CD1c-positive myeloid dendritic cell (primary cell): Measurements from ENCODE around the gene LMF1.
"Not testable (repeated sequence)": the region's sequence is repeated elsewhere in the genome, so short reads cannot be mapped to it uniquely, and the experiment has no call there.

ENCODE experiments used
- DNase-seq: peaks from one replicate; pipeline ENCODE4 v3.0.0-alpha.2; 2016; ENCODE audit errors: extremely low spot score

The LMF1 gene

DNA sequence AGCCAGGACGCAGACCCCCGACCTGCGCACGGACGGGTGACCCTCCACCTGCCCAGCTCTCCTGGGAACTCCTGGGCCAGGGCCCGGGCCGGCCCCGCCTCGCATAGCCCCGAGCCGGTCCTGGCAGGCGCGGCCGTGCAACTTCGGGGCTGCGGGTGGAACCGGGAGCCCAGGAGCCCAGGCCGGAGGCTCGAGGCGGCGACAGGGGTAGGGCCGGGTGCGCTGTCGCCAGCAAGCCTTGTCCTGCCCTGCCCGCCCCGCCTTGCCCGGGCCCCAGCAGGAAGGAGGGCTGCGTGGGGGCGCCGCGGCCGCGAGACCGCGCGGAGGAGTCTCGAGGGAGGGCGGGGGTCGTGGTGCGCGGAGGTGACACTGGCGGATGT is 408 bp downstream of the LMF1 start:
- no peak for DNase-seq

GRCh38 chr16:969508-970385 is 1.0 kb downstream of the LMF1 start:
- DNase-seq, result no peak

- no peak for DNase-seq
Measured at GRCh38 chr16:968620-969019, 2.2 kb downstream of the LMF1 start.

DNA sequence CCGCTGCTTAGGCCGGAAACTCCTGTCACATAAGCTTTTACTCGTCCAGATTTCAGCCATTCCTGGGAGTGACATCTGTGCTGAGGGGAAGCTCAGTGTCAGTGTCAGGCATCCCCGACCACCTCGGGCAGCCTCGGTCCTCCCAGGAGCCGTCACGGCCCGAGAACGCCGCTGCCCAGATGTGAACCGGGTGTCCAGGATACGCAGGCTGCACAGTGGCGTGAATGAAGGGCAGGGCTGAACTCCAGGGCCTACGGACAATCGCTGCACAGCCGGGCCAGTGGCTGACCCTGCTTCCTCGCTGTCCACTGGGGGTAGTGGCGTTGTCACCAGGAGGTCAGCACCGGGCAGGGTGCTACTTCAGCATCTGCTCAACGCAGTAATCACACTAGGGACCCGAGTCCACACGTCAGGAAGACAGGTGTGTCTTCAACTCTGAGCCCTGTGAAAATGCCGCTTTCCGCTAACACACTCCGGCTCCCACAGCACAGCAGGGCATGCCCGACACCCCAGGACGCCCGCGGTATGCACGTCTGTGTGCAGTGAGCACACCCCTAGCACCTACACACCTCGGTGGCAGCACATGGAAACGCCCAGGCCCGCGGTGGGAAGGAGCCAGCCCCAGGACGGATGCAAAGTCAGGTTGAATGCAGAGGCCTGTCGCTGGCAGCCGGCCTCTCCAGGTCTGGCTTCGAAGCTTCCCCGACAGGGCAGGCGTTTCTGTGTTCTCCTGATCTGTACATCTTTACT is 3.1 kb downstream of the LMF1 start:
- no peak for DNase-seq

DNA sequence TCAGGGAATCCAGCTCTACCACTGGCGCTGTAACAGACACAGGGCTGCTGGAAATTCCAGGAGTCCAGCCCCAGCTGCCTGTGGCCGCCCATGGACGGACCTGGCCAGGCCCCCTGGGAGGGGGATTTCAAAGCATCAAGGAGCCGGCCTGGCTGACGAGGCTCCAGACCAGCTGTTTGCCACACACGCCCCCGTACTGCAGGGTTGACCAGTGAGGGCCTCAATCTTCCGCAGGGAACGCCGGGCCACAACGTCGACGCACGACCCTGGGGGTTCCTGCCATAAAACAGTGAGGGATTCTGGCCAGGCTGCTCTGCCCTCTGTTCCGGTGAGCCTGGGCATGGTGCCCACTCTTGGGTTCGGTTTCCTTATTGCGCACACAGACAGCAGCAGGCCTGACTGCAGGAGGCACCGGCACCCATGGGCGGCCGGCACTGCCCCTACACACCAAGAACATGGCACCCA is 3.7 kb downstream of the LMF1 start:
- no peak for DNase-seq

DNA sequence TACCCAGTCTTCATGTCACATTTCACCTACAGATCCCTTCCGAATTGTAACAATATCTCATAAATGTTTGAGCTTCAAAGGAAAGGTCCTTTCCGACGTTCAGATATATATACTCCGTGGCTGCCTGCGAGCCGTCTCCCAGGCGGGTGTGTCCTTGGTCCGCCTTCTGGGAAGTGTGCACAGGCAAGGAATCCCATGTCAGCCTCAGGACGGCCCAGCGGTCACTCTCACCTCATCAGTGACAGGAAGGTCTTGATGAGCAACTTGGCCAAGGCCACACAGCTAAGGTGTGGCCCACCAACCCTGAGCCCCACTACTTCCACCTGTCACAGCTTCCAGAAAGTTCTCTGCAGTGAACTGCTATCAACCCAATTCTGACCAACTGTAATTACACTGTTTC is 4.3 kb downstream of the LMF1 start:
- no peak for DNase-seq

DNA sequence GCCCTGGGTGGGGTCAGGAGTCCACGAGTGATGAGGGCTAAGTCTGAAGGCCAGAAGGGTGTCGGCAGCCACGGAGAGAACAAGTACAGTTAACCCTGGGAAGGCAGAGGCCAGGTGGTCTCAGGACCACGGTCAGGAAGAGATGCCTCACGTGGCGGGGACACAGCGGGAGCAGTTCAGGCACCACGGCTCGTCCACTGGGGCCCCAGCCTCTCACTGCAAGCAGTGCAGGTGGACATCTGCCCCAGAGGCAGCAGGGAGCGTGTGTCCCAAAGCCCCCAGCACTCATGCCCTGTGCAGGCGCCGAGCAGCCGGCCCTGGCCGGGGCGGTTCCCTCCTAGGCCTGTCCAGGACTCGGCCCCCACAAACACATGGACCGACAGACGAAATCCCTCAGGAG is 4.7 kb downstream of the LMF1 start:
- no peak for DNase-seq

GRCh38 chr16:965487-965886 is 5.3 kb downstream of the LMF1 start:
- no peak for DNase-seq

DNA sequence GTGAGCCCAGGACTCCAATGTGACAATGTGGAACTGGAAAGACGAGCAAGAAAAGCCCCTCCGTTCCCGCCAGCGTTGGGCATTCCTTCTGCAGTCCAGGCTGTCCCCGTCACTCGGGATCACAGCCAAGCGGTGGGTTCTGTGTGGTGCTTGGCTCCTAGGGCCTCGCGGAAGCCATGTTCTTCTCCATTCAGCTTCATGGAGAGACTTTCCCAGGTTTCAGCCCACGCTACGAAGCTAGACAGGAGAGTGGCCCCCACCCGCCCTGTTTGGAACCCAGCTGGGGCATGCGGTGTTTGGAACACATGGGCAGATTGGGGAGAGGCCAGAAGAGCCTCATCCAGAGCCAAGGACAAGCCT is 5.8 kb downstream of the LMF1 start:
- no peak for DNase-seq

DNA sequence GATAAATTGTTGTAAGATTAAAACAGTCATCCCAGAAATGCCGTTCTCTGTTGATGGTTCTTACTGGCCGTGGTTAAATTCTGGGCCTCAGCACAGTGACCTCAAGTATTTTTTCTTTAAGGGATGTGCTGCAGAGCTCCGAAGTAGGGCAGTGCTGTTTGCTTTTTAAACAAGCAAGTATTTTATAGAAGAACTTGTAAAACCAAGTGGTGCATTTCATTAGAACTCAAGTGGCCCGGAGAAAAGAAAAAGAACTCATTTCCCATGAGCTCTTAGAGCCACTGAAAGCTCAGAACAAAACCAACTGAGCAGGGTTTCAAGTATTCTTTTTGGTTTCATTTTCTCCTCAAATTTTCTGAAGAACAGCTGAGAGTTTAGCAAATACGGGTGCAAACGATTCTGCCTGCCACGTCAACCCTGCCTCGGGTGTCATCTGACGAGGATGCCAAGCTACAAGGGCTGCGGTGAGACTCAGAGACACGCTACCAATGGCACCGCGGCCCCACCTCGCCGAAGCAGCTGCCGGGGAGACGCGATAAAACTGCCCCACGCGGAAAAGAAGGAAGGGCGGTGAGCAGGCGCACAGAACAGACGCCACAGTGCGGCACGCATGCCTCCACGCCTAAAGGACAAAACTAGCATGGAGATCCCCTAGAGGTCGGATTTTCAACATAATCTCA is 6.3 kb downstream of the LMF1 start:
- DNase-seq, result peak; percentile 18

DNA sequence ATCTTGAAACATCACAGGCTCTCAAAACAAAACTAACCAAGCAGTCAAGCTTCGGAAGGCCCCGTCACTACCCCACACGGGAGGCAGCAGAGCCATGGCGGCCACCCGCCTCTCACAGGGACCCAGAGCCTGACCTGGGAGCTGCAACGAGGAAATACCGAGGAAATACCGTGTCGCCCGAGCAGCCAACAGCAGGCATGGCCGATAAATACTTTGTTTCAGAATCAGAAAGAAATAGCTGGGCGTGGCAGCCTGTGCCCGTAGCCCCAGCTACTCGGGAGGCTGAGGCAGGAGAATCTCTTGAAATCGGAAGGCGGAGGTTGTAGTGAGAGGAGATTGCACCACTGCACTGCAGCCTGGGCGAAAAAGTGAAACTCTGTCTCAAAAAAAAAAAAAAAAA is 6.9 kb downstream of the LMF1 start:
- DNase-seq, result no peak

- no peak for DNase-seq
Measured at GRCh38 chr16:962901-963814, 7.6 kb downstream of the LMF1 start.

DNA sequence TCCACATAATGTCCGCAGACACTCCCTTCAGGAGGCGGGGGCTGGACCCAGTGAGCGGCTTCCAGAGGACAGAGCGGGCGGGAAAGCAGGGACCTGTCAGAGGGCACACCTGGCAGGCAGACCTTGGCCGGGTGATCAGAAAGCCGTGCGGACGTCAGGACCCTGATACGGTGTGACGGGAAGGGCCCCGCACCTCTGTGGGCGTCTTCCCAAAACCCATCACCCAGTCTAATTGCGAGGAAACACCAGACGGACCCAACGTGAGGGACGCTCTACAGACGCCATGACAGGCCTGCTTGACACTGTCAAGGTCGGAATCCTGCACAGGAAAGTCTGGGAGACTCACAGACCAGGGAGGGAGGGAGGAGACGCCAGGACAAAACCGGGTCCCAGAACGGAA is 8.4 kb downstream of the LMF1 start:
- DNase-seq, result no peak

DNA sequence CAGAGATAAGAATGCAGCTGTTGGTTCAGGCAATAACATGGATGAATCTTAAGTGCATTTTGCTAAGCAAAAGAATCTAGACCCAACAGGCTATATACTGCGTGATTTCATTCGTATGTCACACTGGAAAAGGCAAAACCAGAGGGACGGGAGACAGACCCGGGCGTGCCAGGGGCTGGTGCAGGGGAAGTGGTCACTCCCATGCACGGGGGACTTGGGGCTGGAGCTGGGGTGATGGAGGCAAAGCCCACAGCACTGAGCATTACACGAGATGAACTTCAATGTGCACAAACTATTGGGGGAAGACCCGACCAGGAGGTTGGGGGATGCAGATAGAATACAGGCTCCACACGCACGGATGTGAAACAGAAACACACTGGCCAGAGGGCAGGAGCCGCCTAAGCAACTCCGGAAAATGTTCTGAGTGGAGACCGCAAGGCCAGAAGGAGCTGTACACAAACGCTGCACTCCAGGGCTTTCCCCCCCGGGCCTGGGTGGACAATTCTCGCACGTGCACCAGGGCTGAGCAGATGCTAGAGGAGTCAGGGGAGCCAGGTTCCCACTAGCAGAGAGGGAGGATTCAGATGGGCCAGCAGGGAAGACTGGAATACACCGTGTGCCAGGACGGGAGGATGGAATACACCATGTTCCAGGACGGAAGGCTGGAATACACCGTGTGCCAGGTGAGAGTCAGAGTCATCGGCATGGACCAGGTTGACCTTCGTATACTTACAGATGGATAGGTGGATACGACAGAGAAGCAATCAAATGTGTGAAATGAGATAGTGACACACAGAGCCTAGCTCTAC is 11.3 kb downstream of the LMF1 start:
- DNase-seq, result no peak

GRCh38 chr16:955766-956165 is 15.0 kb downstream of the LMF1 start:
- DNase-seq, result not testable (repeated sequence)

DNA sequence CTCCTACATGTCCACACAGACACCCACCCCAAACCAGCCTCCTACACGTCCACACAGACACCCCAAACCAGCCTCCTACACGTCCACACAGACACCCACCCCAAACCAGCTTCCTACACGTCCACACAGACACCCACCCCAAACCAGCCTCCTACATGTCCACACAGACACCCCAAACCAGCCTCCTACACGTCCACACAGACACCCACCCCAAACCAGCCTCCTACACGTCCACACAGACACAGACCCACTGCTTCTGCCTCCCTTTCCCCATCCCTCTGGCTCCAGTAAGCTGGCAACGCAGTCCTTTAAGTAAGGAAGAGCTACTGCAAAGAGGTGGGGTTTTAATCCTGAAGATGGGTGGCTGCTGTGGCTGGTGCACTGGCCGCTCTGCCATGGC is 17.0 kb downstream of the LMF1 start:
- not testable (repeated sequence) for DNase-seq

GRCh38 chr16:952321-952720 is 18.5 kb downstream of the LMF1 start:
- no peak for DNase-seq

DNA sequence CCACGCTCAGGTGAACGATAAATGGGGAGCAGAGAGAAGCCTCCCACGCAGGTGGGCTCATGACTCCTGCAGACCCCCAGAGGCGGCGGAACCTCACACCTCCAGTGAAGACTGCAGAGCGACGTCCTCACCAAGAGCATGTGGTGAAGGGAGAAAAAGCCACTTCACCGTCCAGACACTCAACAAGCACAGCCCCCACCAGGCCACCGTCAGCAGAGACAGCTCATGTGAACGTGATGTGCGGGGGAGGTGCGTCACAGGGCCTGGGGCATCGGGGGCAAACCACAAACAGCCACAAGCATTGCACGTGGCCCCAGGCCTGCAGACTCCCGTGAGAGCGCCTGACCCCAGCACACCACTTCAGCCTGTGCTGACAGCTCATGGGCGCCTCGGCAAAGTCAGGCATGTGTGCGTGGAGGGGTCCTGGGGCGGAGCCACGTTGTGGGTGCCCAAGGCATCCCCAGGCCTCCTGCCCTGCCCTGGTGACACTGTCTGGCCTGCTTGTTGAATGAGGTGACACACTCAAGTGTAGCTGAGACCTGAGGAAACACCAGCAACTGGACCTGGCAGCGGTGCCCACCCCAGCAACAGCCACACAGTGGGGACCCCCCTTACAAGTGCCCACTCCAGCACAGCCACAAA is 19.0 kb downstream of the LMF1 start:
- DNase-seq, result no peak

GRCh38 chr16:950733-951573 is 19.8 kb downstream of the LMF1 start:
- DNase-seq, result not testable (repeated sequence)
